H9 (cell line): ENCODE measurements around the gene CACNB4. TPM values are rescaled to one million over a fixed set of nuclear protein-coding genes. Genes with fewer than 3 reads are reported as not detected.

Experiments
- DNase-seq: peaks from one replicate; pipeline ENCODE4 v3.0.0-alpha.2; 2017
- H2AFZ ChIP-seq: one replicate; pipeline ENCODE4 v1.6.1; 2013; ENCODE audit warnings: mild to moderate bottlenecking, low read length, control low read depth, moderate library complexity
- H2AK5ac ChIP-seq: 2 replicates; pipeline ENCODE4 v1.6.1; 2013; ENCODE audit warnings: low read length, control low read depth, mixed read lengths; ENCODE audit not compliant: insufficient read length
- H2BK120ac ChIP-seq: one replicate; pipeline ENCODE4 v1.6.1; 2013; ENCODE audit warnings: low read depth, mild to moderate bottlenecking, low read length, control low read depth, inconsistent platforms; ENCODE audit not compliant: poor library complexity, severe bottlenecking
- H2BK12ac ChIP-seq: 2 replicates; pipeline ENCODE4 v1.6.1; 2013; ENCODE audit warnings: low read length, control low read depth, mixed read lengths, low read depth; ENCODE audit not compliant: insufficient read length
- H2BK15ac ChIP-seq: 2 replicates; pipeline ENCODE4 v1.6.1; 2013; ENCODE audit warnings: low read depth, low read length, control low read depth
- H2BK20ac ChIP-seq: one replicate; pipeline ENCODE4 v1.6.1; 2013; ENCODE audit warnings: low read depth, mild to moderate bottlenecking, low read length, control low read depth, inconsistent platforms; ENCODE audit not compliant: poor library complexity, severe bottlenecking
- H2BK5ac ChIP-seq: 2 replicates; pipeline ENCODE4 v1.6.1; 2013; ENCODE audit warnings: low read length, control low read depth, mixed read lengths; ENCODE audit not compliant: insufficient read length
- H3K14ac ChIP-seq: 2 replicates; pipeline ENCODE4 v1.6.1; 2013; ENCODE audit warnings: low read length, control low read depth; ENCODE audit not compliant: insufficient read depth
- H3K18ac ChIP-seq: 2 replicates; pipeline ENCODE4 v1.6.1; 2013; ENCODE audit warnings: low read depth, mild to moderate bottlenecking, mixed read lengths, low read length, control low read depth; ENCODE audit not compliant: insufficient read length
- H3K23ac ChIP-seq: 2 replicates; pipeline ENCODE4 v1.6.1; 2013; ENCODE audit warnings: low read length, control low read depth, mixed read lengths, low read depth; ENCODE audit not compliant: insufficient read length
- H3K23me2 ChIP-seq: 2 replicates; pipeline ENCODE4 v1.6.1; 2013; ENCODE audit warnings: low read depth, mild to moderate bottlenecking, mixed read lengths, low read length, control low read depth; ENCODE audit not compliant: insufficient read length, poor library complexity, severe bottlenecking
- H3K27ac ChIP-seq: 2 replicates; pipeline ENCODE4 v1.5.1; 2013; ENCODE audit warnings: low read length, control low read depth, mixed read lengths, low read depth; ENCODE audit not compliant: insufficient read length
- H3K27me3 ChIP-seq: 2 replicates; pipeline ENCODE4 v1.6.1; 2013; ENCODE audit warnings: low read length, control low read depth, inconsistent platforms; ENCODE audit not compliant: insufficient read depth
- H3K4ac ChIP-seq: 2 replicates; pipeline ENCODE4 v1.6.1; 2013; ENCODE audit warnings: low read depth, mild to moderate bottlenecking, control low read depth, inconsistent platforms, low read length, moderate library complexity
- H3K4me1 ChIP-seq: 2 replicates; pipeline ENCODE4 v1.6.1; 2013; ENCODE audit warnings: low read length, control low read depth, inconsistent platforms; ENCODE audit not compliant: insufficient read depth
- H3K4me2 ChIP-seq: 2 replicates; pipeline ENCODE4 v1.6.1; 2013; ENCODE audit warnings: low read length, control low read depth, mixed read lengths; ENCODE audit not compliant: insufficient read length, insufficient read depth
- H3K56ac ChIP-seq: 2 replicates; pipeline ENCODE4 v1.6.1; 2013; ENCODE audit warnings: low read depth, mild to moderate bottlenecking, mixed read lengths, low read length, control low read depth; ENCODE audit not compliant: insufficient read length
- H3K79me1 ChIP-seq: 2 replicates; pipeline ENCODE4 v1.6.1; 2013; ENCODE audit warnings: low read depth, mild to moderate bottlenecking, moderate library complexity, low read length, control low read depth, inconsistent platforms; ENCODE audit not compliant: insufficient read depth, poor library complexity, severe bottlenecking
- H3K79me2 ChIP-seq: 2 replicates; pipeline ENCODE4 v1.6.1; 2013; ENCODE audit warnings: low read length, control low read depth, inconsistent platforms; ENCODE audit not compliant: insufficient read depth
- H3K9ac ChIP-seq: 2 replicates; pipeline ENCODE4 v1.6.1; 2013; ENCODE audit warnings: low read length, control low read depth, mixed read lengths; ENCODE audit not compliant: insufficient read length; ENCODE audit errors: extremely low read depth
- H3K9me3 ChIP-seq: one replicate; pipeline ENCODE4 v1.6.1; 2013; ENCODE audit warnings: low read depth, low read length, inconsistent platforms; ENCODE audit not compliant: control insufficient read depth
- H3T11ph ChIP-seq: one replicate; pipeline ENCODE4 v1.6.1; 2013; ENCODE audit warnings: mild to moderate bottlenecking, low read length, control low read depth, inconsistent platforms
- H4K20me1 ChIP-seq: one replicate; pipeline ENCODE4 v1.6.1; 2013; ENCODE audit not compliant: control insufficient read depth, insufficient read length, insufficient read depth
- H4K5ac ChIP-seq: 2 replicates; pipeline ENCODE4 v1.6.1; 2013; ENCODE audit warnings: low read depth, mild to moderate bottlenecking, mixed read lengths, low read length, control low read depth; ENCODE audit not compliant: insufficient read length
- H4K8ac ChIP-seq: replicated peaks from 2 replicates; pipeline ENCODE4 v1.6.1; 2013; ENCODE audit warnings: low read length, control low read depth, mixed read lengths, low read depth; ENCODE audit not compliant: insufficient read length
- H4K91ac ChIP-seq: 2 replicates; pipeline ENCODE4 v1.6.1; 2013; ENCODE audit warnings: low read depth, mild to moderate bottlenecking, moderate library complexity, mixed read lengths, low read length, control low read depth; ENCODE audit not compliant: insufficient read length
- H3K27ac Mint-ChIP-seq, 3 experiments: 2 replicates in 2 of 3; 3 replicates in 1 of 3; pipeline ENCODE4 v1.8.0; 2020 to 2021; ENCODE audit warnings: mixed read lengths in 3 of 3, mild to moderate bottlenecking in 1 of 3, moderate library complexity in 1 of 3
- H3K27me3 Mint-ChIP-seq: 2 replicates; pipeline ENCODE4 v1.8.0; 2021; ENCODE audit warnings: low read depth, mild to moderate bottlenecking, moderate library complexity, mixed read lengths
- H3K36me3 Mint-ChIP-seq, 3 experiments: 2 replicates in 2 of 3; 3 replicates in 1 of 3; pipeline ENCODE4 v1.8.0; 2020 to 2021; ENCODE audit warnings: low read depth in 3 of 3, mixed read lengths in 3 of 3; ENCODE audit not compliant: insufficient read depth in 1 of 3
- H3K4me1 Mint-ChIP-seq, 2 experiments: 2 replicates each; pipeline ENCODE4 v1.8.0; 2020; ENCODE audit warnings: mixed read lengths in 2 of 2
- H3K4me3 Mint-ChIP-seq, 2 experiments: 2 replicates in 1 of 2; 3 replicates in 1 of 2; pipeline ENCODE4 v1.8.0; 2020 to 2021; ENCODE audit warnings: mild to moderate bottlenecking in 2 of 2, mixed read lengths in 2 of 2, moderate library complexity in 1 of 2
- H3K9me3 Mint-ChIP-seq, 2 experiments: 2 replicates in 1 of 2; 3 replicates in 1 of 2; pipeline ENCODE4 v1.8.0; 2020; ENCODE audit warnings: mild to moderate bottlenecking in 2 of 2, mixed read lengths in 2 of 2, moderate library complexity in 1 of 2
- WGBS: extraction: QIAGEN DNeasy Blood & Tissue Kit; methylation state at CpG from one replicate; pipeline ENCODE4 v1.1.7; 2013; ENCODE audit warnings: missing lambda C conversion rate, low lambda C conversion rate, mixed read lengths; ENCODE audit not compliant: insufficient read length; ENCODE audit errors: extremely low coverage; 5-methylcytosine and 5-hydroxymethylcytosine counted together
- total RNA-seq: library from RNA; stranded (reverse); gene quantifications from 2 replicates; pipeline ENCODE4 v1.2.1, GENCODE V29; 2021
- TF ChIP-seq, protein P1 (sequence below): fragments of 200-600 bp; sonication (generic); conservative IDR thresholded peaks from 3 replicates; pipeline ENCODE4 v1.8.0; 2021; ENCODE audit warnings: antibody characterized with exemption, mild to moderate bottlenecking

Gene CACNB4
- total RNA-seq, 1 experiment from 2014 or later = 1.4 TPM

DNA sequence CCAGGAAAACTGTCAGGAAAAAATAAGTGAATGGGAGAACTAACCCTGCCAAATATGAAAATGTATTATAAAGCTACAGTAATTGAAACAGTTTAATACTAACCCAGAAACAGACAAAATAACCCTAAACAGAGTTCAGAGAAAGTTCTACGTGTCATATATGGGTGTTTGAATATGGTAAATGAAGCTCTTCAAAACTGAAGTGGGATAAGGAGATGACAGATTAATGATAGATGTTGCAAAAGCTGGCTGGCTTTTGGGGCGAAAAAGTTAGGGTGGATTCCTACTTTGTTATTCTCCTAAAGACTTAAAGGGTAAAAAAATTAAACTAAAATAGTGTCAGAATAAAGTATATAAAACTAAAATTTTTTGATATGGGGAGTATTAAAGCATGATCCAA, 168.8 kb downstream of the CACNB4 start:
- Histone ChIP-seq H3K27ac (no peak overlapping the region), H3K56ac (no peak overlapping the region), H3K9ac (no peak overlapping the region), H3K9me3 (no peaks in the 10 kb centered on the region), H4K5ac (no peak overlapping the region), H3K79me1 (no peaks in the 10 kb centered on the region), H3K23ac (no peak overlapping the region), H2BK20ac (no peak overlapping the region), H3K4me2 (no peak overlapping the region), H2BK120ac (no peak overlapping the region), H3K18ac (no peak overlapping the region), H3T11ph (no peak overlapping the region), H2AK5ac (no peak overlapping the region), H3K23me2 (no peaks in the 10 kb centered on the region), H4K20me1 (no peaks in the 10 kb centered on the region), H2AFZ (no peak overlapping the region), H3K79me2 (no peaks in the 10 kb centered on the region), H4K8ac (no peak overlapping the region), H2BK12ac (no peak overlapping the region), H3K4ac (no peak overlapping the region), H2BK5ac (no peak overlapping the region), H2BK15ac (no peak overlapping the region), H3K27me3 (no peaks in the 10 kb centered on the region), H4K91ac (no peak overlapping the region), H3K14ac (no peak overlapping the region), H3K4me1 (no peaks in the 10 kb centered on the region; the same call in 1 of the 2 replicates)
- peaks cover 13 to 17% of the 10 kb centered on the region in 2 experiments for H3K4me1 Mint-ChIP-seq
- TF ChIP-seq, protein P1, sequence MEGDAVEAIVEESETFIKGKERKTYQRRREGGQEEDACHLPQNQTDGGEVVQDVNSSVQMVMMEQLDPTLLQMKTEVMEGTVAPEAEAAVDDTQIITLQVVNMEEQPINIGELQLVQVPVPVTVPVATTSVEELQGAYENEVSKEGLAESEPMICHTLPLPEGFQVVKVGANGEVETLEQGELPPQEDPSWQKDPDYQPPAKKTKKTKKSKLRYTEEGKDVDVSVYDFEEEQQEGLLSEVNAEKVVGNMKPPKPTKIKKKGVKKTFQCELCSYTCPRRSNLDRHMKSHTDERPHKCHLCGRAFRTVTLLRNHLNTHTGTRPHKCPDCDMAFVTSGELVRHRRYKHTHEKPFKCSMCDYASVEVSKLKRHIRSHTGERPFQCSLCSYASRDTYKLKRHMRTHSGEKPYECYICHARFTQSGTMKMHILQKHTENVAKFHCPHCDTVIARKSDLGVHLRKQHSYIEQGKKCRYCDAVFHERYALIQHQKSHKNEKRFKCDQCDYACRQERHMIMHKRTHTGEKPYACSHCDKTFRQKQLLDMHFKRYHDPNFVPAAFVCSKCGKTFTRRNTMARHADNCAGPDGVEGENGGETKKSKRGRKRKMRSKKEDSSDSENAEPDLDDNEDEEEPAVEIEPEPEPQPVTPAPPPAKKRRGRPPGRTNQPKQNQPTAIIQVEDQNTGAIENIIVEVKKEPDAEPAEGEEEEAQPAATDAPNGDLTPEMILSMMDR = no peak
- H3K9me3 Mint-ChIP-seq = no peaks in the 10 kb centered on the region
- H3K4me3 Mint-ChIP-seq = no peak overlapping the region
- no peaks in the 10 kb centered on the region for H3K36me3 Mint-ChIP-seq
- no CpG with 5 or more reads among the region's 2 CpGs for WGBS
- no peaks in the 10 kb centered on the region for H3K27me3 Mint-ChIP-seq
- no peak for DNase-seq
- no peak overlapping the region for H3K27ac Mint-ChIP-seq
